Jurkat, Clone E6-1 (cell line): ENCODE results near the gene DYSF.

Experiments used
- DNase-seq: peaks from one replicate; pipeline ENCODE4 v3.0.0-alpha.2; 2011; ENCODE audit warnings: low read depth, low spot score
- H3K4me3 ChIP-seq: 2 replicates; pipeline ENCODE4 v1.5.1; 2011; ENCODE audit warnings: mild to moderate bottlenecking, low read length, control low read depth, moderate library complexity

Gene DYSF

GRCh38 chr2:71512386-71512785, 59.0 kb downstream of the DYSF start:
- no peak overlapping the region for H3K4me3 ChIP-seq
- DNase-seq, result no peak

- no peak overlapping the region for H3K4me3 ChIP-seq
- DNase-seq, result no peak
Measured at GRCh38 chr2:71513096-71513495, 59.7 kb downstream of the DYSF start.

- H3K4me3 ChIP-seq, result no peak overlapping the region
- peak; percentile 17 for DNase-seq
Measured at GRCh38 chr2:71513721-71514120, 60.4 kb downstream of the DYSF start.

- DNase-seq, result no peak
- no peak overlapping the region for H3K4me3 ChIP-seq
Measured at GRCh38 chr2:71516253-71516888, 63.0 kb downstream of the DYSF start.

GRCh38 chr2:71517851-71518250, 64.5 kb downstream of the DYSF start:
- no peak overlapping the region for H3K4me3 ChIP-seq
- DNase-seq, result no peak

GRCh38 chr2:71521436-71521950, 68.1 kb downstream of the DYSF start:
- DNase-seq, result no peak
- H3K4me3 ChIP-seq, result no peak overlapping the region

GRCh38 chr2:71524476-71524875, 71.1 kb downstream of the DYSF start:
- DNase-seq, result no peak
- H3K4me3 ChIP-seq, result no peak overlapping the region

- no peak for DNase-seq
- H3K4me3 ChIP-seq, result no peak overlapping the region
Measured at GRCh38 chr2:71526141-71526540, 72.8 kb downstream of the DYSF start.

- no peak for DNase-seq
- H3K4me3 ChIP-seq, result no peak overlapping the region
Measured at GRCh38 chr2:71526975-71527374, 73.6 kb downstream of the DYSF start.

GRCh38 chr2:71528131-71528591, 74.8 kb downstream of the DYSF start:
- no peak for DNase-seq
- H3K4me3 ChIP-seq, result no peak overlapping the region

GRCh38 chr2:71528749-71529148, 75.4 kb downstream of the DYSF start:
- H3K4me3 ChIP-seq, result no peak overlapping the region
- DNase-seq, result no peak

- no peak overlapping the region for H3K4me3 ChIP-seq
- DNase-seq, result no peak
Measured at GRCh38 chr2:71530211-71530610, 76.8 kb downstream of the DYSF start.

GRCh38 chr2:71530641-71531332, 77.4 kb downstream of the DYSF start:
- peak; percentile 48 for DNase-seq
- no peak overlapping the region for H3K4me3 ChIP-seq

- DNase-seq, result no peak
- no peak overlapping the region for H3K4me3 ChIP-seq
Measured at GRCh38 chr2:71531522-71532047, 78.2 kb downstream of the DYSF start.

- no peak for DNase-seq
- no peak overlapping the region for H3K4me3 ChIP-seq
Measured at GRCh38 chr2:71532327-71532726, 79.0 kb downstream of the DYSF start.

- no peak for DNase-seq
Measured at GRCh38 chr2:71534201-71534600, 80.8 kb downstream of the DYSF start.

GRCh38 chr2:71534826-71535225, 81.5 kb downstream of the DYSF start:
- no peak overlapping the region for H3K4me3 ChIP-seq
- DNase-seq, result no peak

More at GRCh38 chr2:71534201-71534600, 80.8 kb downstream of the DYSF start:
- no peak overlapping the region for H3K4me3 ChIP-seq

- H3K4me3 ChIP-seq, result no peak overlapping the region
- no peak for DNase-seq
Measured at GRCh38 chr2:71535526-71535925, 82.2 kb downstream of the DYSF start.

- no peak overlapping the region for H3K4me3 ChIP-seq
Measured at GRCh38 chr2:71536226-71536671, 82.9 kb downstream of the DYSF start.

GRCh38 chr2:71538241-71538640, 84.9 kb downstream of the DYSF start:
- DNase-seq, result no peak

More at GRCh38 chr2:71536226-71536671, 82.9 kb downstream of the DYSF start:
- no peak for DNase-seq

More at GRCh38 chr2:71538241-71538640, 84.9 kb downstream of the DYSF start:
- no peak overlapping the region for H3K4me3 ChIP-seq
